HG03378 (cell line): ENCODE measurements around the gene ACBD4.

Experiments used
- ATAC-seq: cut with Tn5 transposase; IDR thresholded peaks from one replicate; pipeline ENCODE4 v1.9.1; 2021; ENCODE audit warnings: mild to moderate bottlenecking, moderate library complexity; ENCODE audit not compliant: unreplicated experiment

The ACBD4 gene

GRCh38 chr17:45177563-45177962 lies 42.1 kb downstream of the ACBD4 start:
- no peak for ATAC-seq

- no peak for ATAC-seq
Observed at GRCh38 chr17:45184144-45184543, 48.7 kb downstream of the ACBD4 start.

- no peak for ATAC-seq
Observed at GRCh38 chr17:45186801-45187354, 51.4 kb downstream of the ACBD4 start.

- ATAC-seq = no peak
Observed at GRCh38 chr17:45189009-45189408, 53.5 kb downstream of the ACBD4 start.

- no peak for ATAC-seq
Observed at GRCh38 chr17:45190503-45191255, 55.2 kb downstream of the ACBD4 start.
